NCI-H128 (cell line): Measurements from ENCODE around the gene TMEM30A.

Experiments
- DNase-seq: peaks from one replicate; lab custom pipeline; 2025; ENCODE audit not compliant: unreplicated experiment; lab: John Stamatoyannopoulos, UW

Gene TMEM30A

DNA sequence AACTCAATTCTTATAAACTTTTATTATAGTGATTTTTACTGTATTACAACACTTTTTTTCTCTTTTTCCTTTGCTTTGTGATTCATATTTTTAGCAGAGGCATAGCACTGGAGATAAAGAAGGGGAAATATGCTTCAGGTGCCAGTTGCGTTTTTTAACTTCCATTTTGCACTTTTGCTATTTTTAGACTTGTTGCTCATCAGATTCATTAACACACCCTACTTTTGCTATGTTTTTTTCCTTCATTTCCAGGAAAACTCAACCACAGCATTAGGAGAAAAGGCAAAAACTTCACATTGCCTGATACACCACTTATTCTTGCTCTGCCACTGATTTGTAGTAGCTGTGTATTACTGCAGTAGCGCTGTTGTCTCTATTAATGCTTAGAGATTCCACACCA lies 8.0 kb upstream of the TMEM30A start:
- no peak for DNase-seq

DNA sequence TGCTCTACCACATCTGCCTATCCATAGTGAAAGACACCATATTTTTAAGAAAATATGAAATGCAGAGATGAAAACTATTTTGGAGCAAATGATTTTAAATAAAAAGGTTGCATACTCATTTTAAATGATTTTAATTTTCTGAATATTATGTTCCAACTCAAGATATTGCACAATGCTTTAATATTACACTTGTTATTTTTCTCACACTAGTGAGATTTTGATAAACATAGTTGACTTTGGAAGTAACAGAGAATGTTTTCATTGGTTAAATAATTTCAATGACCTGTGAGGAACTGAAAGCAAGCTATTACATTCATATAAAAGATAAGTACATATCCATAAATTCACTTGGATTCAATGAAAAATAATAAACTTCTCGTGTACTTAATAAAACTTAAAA lies 7.2 kb upstream of the TMEM30A start:
- no peak for DNase-seq

DNA sequence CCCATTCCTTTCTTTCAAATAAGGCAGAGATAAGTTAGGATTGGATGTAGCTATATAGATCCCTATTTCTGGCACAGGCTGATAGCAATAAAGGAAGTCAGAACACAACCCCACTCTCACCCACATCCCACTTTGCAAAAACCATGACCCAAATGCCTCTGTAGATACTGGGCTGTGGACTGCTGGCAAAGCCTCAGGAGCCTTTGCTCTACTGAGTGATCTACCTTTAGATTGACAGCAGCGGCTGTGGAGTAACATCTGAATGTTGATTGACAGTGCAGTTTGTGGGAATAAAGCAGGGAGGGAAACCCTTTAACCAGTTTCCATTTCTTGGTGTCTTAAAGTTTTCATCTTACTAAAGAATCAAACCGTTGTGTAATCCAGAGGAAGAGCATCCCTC lies 6.7 kb upstream of the TMEM30A start:
- DNase-seq = no peak

DNA sequence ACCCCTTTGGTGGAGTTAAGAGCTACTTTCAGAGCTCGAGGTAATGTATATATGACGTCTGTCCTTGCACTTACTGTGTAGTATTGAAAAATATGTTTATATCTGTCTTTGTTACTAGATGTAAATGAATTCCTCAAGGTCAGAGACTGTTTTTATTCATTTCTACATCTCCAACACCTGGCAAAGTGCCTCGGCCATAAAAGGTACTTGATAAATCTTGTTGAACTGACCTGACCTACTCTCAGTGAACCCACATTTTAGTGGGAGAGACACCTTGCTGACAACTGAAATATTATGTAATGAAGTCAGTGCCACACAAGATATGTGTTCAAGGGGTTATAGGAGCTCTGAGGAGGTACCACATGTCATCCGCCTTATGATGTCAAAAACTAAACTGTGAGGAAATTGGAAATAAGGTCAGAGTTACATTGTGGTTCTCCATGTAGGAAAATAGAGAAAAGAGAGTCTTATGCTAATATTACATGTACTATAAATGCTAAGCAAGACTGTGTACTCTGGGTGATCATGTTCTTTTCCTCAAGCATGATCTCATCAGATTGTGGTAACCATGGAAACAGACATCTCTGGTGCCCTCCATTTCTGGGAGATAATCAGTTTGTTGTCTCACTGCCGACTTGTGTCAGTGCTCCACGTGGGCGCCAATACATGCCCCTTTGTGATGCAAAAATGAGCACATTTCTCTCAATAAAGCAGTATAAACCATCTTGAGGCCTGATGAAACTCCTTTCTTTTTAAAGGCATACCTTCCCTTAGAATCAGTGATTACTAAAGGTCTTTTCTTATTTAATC lies 5.7 kb upstream of the TMEM30A start:
- no peak for DNase-seq

DNA sequence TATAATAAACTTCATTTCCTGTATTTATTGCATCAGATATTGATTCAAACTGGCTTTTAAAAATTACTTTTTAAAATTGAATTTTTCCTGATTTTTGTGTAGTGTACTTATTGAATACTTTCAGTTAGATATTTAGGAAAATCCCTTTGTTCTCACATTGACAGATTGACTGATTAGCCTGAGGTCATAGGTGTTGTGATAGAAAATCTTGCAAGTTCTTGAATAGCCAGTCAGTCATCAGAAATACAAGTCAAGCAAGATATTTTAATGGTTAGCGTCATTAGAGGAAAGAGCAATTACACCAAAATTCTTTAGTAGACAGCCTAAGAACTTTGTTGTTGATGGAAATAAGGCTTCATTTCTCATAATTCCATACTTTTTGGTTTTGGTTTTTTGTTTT lies 3.4 kb upstream of the TMEM30A start:
- no peak for DNase-seq

DNA sequence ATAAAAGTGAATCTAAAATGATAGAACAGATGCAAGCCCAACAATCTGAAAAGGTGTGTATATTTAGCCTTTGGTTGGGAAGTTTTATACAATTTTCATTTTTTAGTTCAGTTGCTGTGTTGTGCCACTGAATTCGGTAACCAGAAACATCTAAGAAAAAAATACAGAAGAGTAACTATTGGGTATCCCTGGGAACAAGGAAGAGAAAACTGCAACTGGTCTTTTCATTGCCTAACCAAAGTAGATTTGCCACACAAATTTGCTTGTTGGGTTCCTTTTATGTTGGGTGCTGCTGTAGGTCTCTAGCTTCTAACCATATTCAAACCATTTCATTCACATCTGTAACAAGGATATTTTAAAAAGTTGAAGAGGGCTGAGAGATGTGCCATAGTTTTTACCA lies 2.8 kb upstream of the TMEM30A start:
- DNase-seq = no peak

DNA sequence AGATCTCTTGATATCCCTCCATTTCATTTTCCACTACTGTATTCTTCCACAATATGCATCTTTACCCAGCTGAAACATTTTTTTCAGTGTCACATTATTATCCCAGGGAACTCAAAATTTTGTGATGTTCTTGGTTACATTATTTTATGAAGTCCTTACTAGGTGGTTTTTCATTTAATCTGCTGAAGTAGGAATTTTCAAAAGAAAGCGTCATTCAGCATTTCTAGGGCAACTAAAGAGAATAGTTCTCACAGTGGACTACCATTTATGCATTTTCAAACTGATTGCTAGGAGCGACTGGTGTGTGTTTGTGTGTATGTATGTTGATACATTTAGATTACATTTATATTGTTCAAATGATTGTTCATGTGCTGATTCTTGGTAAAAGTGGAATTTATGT lies 2.4 kb upstream of the TMEM30A start:
- DNase-seq = no peak

DNA sequence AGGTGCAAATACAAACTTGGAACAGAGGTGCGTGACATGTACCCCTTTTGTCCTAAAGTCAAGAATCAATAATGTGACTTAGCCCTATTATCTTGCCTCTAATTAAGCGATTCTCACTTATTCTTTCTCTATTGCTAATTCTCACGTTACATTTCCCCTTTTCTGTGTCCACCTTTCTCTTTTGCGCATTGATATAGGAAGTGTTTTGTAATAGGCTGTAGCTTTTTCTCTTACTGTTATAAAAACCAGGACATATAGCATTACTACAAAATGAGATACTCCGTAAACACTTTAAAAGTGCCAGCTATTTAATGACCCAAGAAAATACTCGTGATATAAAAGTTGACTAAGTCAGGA lies 669 bp upstream of the TMEM30A start:
- DNase-seq = no peak

DNA sequence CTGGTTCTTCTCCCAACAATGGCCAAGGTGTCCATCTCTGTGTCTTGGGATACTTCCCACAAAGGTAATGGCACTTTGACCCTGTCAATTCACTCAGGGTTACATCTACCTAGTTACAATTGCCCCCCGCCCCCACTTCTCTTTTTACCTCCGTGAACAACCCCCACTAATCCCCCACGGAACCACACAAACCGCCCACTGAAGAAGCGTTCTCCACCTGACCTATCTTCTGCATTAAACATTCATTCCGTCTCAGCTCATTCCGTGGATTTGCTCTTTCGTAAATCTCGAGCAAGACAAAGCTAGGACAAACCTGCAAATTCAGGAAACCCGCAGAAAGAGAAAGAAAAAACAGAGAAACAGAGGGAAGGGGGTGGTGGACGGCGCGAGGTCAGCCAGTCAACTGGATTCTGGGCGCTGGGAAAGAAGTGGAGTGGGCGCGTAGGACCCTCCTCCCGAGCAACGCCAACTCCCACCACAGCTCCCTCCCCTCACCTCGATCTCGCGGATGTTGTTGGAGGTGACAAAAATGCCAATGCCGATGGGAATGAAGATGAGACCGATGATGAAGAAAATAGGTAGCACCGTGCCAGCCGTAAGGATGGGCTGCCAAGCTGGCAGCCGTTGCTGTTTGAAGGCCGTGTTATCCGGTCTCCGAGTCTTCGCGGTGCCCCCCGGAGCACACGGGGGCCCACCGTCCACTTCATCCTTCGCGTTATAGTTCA lies 523 bp downstream of the TMEM30A start:
- peak; percentile 18 for DNase-seq

DNA sequence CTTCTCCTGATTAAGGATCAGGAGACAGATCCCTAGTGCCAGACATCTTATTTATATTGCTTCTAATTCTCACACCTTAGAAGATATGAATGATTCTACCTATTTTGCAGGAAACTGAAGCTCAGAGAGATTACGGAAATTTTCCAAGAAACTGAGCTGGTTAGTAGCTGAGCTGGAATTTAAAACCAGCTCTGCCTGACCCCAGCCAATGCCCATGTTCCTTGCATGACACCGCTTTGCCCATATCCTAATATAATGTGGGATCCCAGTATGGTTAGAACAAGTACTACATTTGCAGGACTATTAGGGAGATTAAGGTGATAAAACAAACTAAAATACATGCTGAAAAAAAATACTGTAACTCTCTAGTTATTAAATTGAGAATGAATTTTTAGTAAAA lies 1.9 kb downstream of the TMEM30A start:
- no peak for DNase-seq

DNA sequence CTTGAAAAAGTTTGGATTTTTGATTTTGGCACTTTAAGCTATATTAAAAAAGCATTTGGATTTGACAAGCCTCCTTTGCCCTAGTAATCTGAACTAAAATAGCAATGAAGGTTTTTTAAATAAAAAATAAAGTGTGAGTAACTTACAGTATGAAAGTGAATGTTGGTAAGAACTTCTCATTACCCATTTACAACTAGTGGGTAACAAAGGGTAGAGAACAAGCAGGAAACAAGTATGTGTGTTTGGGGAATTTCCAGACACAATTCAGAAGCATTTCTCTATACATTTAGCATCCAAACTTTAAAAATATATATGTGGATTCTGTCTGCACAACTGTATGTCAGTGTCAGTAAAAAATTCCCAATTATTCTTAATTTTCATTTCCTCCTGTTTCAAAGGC lies 2.9 kb downstream of the TMEM30A start:
- no peak for DNase-seq

DNA sequence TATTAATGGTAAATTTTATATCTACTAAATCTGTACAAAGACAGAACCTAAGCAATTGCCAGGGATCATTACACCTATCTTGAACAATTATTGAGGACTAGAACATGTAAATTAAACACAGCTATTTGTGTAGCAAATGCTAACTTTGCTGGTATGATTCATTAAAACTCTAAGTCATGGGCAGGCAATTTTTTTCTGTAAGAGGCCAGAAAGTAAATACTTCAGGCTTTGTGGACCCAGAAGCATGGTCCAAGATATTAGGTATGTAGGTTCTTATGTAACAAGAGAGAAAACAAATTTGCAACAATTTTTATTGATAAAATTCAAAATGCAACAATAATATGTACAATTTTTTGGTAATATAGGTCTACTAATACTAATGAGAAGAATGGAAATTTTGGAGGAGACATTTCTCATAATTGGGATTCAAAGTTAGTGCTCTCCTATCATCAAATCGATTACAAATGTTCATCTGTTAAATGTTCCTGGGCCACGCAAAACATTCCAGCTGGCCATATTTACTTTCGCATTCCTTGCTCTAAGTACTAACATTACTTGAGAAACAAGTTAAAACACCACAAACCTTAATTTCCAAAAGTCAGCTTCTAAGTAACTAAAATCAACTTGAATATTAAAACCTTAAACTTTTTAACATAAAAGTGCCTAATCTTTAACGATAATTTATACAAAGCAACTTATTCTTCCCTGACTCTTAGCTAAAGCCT lies 4.3 kb downstream of the TMEM30A start:
- no peak for DNase-seq

DNA sequence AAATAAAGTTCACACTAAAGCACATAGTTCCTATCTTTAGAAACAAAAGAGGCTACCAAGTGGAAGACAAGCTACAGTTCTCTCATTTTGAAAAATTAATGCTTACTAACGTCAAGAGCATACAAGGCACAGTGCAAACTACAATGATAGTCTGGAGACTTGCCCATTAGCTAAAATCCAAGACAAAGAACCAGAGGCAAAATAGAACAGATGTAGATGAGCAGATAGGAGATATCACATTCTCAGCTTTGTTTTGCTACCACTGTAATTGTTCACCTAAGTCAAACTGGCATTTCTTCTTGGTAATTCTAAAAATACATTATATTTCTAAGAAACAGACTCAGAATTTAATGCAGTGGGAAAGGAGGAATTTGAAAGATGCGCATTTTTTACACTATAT lies 5.2 kb downstream of the TMEM30A start:
- DNase-seq = no peak

DNA sequence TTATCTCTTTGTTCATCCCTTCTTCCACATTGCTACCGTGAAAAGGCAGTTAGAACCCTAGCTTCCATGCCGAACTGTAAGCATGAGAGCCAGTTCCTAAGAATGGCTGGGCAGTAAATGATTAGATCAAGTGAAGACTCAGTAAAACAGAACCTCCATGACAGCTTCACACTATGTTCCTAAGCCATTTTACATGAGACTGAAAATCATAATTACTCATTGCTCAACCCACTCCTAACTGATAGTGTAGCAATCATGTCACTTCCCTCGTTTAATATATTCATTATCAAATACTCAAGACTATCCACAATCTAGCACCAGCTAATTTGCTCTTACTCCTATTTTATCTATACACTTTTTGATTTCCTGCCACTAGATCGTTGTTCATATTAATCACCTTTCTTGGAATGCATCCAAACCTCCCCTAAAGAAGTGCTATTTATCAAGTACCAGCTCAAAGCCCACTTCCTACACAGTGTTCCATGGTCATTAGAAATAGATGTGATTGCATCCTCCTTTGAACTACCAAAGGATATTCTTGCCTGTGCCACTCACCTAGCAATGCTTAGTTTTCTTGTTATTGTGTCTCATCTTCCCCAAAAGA lies 6.0 kb downstream of the TMEM30A start:
- DNase-seq = no peak

DNA sequence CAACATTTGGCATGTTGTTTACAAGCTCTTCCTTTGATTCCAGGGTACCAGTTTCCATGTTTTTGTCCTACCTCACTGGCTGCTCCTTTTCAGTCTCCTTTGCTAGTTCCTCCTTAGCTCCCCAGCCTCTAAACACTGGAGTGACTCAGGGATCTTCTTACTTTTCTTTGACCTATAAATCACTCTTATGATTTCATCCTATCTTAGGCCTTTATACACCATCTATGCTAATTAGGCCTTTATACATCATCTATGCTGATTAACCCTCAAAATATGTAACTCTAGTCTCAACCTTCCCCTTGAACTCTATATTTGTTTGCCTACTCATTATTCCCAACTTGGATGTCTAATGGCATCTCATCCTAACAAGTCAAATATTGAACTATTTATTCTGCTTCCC lies 9.5 kb downstream of the TMEM30A start:
- no peak for DNase-seq

DNA sequence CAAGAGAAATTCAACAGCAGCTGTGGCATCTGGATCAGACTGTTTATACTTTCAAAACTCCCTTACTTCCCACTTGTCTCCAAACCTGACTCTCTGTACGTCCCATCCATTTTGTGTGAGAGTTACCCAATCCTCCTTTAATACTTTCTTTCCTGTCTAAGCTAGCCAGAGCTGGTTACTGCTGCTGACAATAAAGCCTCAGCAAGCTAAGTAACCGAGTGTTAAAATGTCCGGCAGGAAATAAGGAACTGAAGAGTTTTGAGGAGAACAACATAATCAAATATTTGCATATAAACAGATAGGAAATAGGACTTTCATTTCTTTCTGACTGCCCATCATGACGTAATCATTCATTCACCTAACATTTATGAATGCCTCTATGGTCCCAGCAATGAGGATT lies 11.6 kb downstream of the TMEM30A start:
- DNase-seq = no peak

DNA sequence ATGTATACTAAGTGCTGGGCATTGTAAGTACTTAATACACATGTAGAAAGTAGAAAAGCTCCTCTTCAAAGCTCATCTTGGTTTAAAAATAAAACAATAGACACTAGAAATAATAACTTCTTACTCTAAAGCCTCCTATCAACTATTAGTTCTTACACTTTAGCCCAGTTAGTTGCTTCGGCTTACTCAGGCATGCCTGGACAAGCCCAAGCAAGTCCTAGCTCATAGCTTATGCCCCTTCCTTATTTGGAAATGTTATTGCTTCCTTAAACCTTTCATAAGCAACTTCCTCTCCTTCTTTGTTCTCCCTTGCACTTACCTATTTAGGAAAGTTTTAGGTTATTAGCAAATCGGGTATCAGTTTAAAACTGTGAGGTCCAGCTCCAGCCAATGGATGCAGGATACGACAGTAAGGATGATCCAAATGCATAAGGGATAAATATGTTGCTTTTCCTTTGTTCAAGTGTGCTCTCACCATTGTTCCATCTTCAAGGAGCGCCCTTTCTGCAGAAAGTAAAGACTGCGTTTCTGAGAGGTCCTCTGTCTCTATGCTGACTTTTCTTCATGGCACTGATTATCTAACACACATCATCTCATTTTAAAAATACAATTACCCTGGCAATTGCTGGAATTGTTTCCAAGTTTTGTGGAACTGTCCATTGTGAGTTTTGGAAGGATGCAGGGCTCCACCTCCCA lies 12.3 kb downstream of the TMEM30A start:
- no peak for DNase-seq

DNA sequence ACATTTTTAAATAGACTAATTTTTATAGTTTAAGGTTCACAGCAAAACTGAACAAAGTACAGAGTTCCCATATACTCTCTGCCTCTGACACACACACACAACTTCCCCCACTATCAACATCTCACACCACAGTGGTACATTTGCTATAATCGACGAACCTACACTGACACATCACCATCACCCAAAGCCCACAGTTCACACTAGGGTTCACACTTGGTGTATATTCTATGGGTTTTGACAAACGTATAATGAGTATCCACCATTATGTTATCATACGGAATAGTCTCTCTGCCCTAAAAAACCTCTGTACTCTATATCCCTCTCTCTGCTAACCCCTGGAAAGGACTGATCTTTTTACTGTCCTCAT lies 15.6 kb downstream of the TMEM30A start:
- DNase-seq = no peak

DNA sequence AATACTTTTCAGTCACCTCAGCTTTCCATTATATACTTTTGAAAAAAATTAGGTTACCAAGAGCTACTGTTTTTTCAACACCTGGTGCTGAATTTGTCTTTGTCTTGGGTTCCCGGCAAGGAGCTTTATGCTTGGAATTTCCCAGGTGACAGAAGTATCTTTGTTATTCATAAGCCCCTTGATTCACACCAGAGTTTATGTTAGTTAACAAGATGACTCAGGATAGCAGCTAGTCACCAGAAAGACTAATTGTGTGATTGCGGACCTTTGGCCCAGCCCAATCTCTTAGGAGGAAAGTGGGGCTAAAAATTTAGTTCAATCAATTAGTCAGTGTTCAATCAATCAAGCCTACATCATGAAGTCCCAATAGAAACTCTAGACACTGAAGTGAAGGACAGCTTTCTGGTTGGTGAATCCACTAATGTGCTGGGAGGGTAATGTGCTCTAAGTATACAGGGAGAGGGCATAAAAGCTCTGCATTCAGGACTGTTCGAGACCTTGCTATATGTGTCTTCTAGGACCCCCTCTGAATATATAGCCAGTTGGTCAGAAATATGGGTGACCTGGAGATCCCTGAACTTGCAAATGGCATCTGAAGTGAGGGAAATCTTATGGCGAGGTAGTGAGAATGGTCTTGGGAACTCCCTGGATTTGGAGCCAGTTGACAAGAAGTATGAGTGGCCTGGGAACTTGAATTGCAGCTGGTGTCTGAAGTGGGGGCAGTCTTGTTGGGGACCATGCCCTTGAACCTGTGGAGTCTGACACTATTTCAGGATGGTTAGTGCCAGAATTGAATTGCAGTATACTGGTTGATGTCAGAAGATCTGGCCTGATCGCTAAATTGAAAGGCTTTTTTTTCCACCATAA lies 16.2 kb downstream of the TMEM30A start:
- DNase-seq = no peak

DNA sequence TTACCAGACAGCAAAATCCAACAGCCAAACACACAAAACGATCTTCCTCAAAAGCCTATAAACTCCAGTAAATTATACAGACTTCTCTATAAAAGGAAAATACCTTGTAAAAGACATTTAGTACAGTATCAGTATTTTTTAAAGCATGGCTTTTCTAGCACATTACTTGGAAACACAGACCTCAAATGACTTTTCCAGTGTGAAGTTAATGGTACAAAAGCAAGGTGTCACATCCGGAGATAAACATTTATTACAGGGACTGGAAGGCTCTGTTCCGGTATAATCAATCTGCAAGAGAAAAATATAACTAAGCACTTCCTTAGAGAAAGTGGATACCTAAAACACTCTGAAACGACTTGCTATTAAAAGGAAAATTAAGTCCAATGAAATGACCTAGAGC lies 17.1 kb downstream of the TMEM30A start:
- DNase-seq = no peak
